ENCODE data around the gene ERH.

ERH gene

DNA sequence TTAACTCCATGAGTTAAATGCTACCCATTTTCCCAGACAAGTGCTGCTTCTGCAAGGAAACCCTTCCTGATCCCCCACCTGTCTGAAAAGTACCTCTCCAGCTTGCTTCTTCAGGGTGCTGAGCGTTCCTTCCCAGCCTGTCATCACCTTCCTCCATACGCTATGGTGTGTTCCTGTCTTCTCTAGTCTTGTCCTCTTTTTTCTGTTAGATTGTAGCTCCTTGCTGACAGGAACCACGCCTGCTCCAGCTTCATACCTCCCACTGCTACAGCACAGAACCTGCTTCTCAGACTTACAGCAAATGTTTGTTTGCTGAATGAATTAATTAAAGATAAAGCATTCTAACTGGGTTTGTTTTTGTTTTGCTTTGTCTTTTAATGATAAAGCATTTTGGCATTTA is 39.1 kb downstream of the ERH start:
- Mint-ChIP-seq H3K27ac (no peak overlapping the region), H3K9me3 (no peaks in the 10 kb centered on the region), H3K36me3 (ENCODE audit: low read depth) (no peaks in the 10 kb centered on the region), H3K4me1 (peaks cover 4% of the 10 kb centered on the region), H3K4me3 (no peak overlapping the region), H3K27me3 (ENCODE audit: low read depth) (peaks cover 5% of the 10 kb centered on the region)
- TF ChIP-seq, protein P1, sequence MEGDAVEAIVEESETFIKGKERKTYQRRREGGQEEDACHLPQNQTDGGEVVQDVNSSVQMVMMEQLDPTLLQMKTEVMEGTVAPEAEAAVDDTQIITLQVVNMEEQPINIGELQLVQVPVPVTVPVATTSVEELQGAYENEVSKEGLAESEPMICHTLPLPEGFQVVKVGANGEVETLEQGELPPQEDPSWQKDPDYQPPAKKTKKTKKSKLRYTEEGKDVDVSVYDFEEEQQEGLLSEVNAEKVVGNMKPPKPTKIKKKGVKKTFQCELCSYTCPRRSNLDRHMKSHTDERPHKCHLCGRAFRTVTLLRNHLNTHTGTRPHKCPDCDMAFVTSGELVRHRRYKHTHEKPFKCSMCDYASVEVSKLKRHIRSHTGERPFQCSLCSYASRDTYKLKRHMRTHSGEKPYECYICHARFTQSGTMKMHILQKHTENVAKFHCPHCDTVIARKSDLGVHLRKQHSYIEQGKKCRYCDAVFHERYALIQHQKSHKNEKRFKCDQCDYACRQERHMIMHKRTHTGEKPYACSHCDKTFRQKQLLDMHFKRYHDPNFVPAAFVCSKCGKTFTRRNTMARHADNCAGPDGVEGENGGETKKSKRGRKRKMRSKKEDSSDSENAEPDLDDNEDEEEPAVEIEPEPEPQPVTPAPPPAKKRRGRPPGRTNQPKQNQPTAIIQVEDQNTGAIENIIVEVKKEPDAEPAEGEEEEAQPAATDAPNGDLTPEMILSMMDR (IDR thresholded peaks at IDR 0.05; ENCODE audit: unreplicated experiment in 3 of 3), result no peak

- peaks cover 4% of the 10 kb centered on the region for H3K4me1 Mint-ChIP-seq
- TF ChIP-seq, protein P1 (IDR thresholded peaks at IDR 0.05; ENCODE audit: unreplicated experiment in 3 of 3), result no peak
- H3K9me3 Mint-ChIP-seq, result no peaks in the 10 kb centered on the region
- peaks cover 5% of the 10 kb centered on the region for H3K27me3 Mint-ChIP-seq (ENCODE audit: low read depth)
- no peaks in the 10 kb centered on the region for H3K36me3 Mint-ChIP-seq (ENCODE audit: low read depth)
- H3K4me3 Mint-ChIP-seq, result no peak overlapping the region
- H3K27ac Mint-ChIP-seq, result no peak overlapping the region
Observed at GRCh38 chr14:69358233-69358963, 39.7 kb downstream of the ERH start.

DNA sequence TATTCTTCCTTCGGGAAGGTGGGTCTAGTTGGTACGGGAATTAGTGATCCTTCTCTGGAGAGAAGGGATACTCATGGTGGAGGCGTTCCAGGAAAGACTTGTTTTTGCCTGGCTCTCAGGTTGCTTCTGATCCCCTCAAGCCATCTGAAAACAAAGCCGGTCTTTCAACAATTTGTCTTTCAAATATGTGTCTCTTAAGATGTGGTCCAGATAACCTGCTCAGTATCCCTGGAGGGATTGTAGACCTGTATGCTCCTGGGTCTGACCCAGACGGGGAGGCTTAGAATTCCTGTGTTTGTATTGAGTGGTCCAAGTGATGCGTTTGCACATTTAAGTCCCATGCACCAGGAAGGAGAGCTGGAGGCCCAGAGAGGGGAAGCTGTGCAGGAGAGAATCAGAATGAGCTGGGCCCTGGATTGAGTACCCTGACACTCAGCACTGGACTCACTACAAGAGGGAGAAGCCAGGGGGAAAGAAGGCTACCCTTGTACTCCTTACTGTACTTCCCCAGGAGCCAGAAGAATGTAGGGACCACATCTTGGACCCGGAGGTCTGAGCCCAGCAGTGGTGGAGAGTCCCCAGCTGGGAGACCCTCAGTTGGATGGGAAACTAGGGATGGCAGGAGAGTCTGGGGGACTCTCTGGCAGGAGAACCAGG is 40.4 kb downstream of the ERH start:
- Mint-ChIP-seq H3K4me1 (peaks cover 4% of the 10 kb centered on the region), H3K27me3 (ENCODE audit: low read depth) (peaks cover 5% of the 10 kb centered on the region), H3K9me3 (no peaks in the 10 kb centered on the region), H3K36me3 (ENCODE audit: low read depth) (no peaks in the 10 kb centered on the region), H3K4me3 (no peak overlapping the region), H3K27ac (no peak overlapping the region)
- TF ChIP-seq, protein P1 (IDR thresholded peaks at IDR 0.05; ENCODE audit: unreplicated experiment in 3 of 3), result no peak

DNA sequence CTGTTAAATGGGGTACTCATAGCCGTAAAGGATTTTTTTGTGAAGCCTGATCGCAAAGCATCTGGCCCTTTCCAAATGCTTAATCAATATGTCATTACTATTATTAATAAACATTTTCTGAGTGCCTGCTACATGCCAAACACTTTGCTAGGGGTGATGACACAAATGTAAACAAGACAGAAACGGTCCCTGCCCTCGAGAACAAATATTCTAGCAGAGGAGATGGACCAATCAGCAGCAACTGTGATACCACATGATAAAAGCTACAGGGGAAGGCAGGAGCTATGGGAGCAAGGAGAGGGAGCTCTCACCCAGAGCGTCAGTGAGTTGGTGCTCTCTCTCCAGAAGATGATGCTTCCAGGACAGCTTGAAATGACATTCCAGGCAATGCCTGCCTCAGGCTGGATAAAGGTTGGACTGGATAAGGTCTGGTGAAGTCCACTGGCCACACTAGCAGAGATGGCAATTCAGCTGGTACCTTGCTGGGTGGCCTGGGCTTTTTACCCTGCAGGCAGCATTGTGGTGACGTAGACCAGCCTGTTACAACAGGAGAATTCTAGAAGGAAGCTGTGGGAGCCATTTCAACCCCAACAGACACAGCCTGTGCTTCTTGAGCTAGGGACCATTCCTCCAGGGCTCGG is 41.1 kb downstream of the ERH start:
- no peak overlapping the region for H3K4me3 Mint-ChIP-seq
- TF ChIP-seq, protein P1 (IDR thresholded peaks at IDR 0.05; ENCODE audit: unreplicated experiment in 3 of 3), result no peak
- H3K4me1 Mint-ChIP-seq, result peaks cover 4% of the 10 kb centered on the region
- no peaks in the 10 kb centered on the region for H3K36me3 Mint-ChIP-seq (ENCODE audit: low read depth)
- no peak overlapping the region for H3K27ac Mint-ChIP-seq
- H3K9me3 Mint-ChIP-seq, result no peaks in the 10 kb centered on the region
- peaks cover 5% of the 10 kb centered on the region for H3K27me3 Mint-ChIP-seq (ENCODE audit: low read depth)

DNA sequence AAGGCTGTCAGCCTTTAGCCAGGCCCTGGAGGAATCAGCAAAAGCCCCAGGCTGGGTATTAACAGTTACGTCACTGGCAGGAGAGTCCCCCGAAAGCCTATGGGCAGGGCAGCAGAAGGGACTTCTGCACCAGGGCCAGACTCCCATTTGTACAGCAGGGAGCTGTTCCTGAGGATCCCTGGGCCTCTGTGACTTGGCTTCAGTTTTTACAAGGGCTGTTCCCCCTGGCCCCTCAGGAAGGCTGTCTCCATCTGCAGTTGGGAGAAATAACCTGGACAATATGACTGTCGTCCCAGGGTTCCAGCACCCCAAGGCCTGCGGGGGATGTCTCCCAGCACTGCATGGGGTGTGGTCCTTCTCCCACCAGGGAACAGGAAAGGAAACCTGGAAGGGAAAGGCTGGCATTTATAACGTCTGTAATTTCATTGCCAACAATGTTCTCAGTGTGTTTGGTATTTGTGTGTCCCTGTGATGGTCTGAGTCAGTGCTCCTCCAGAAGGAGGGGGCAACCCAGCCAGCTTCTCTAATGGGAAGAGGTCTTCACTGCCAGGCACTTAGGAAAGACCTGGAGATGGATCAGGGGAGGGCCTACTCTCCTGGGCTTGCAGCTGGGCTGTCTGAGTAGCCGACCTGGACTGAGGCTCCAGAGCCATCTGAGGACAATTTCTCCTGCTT is 42.4 kb downstream of the ERH start:
- H3K36me3 Mint-ChIP-seq (ENCODE audit: low read depth), result no peaks in the 10 kb centered on the region
- peaks cover 12% of the 10 kb centered on the region for H3K27me3 Mint-ChIP-seq (ENCODE audit: low read depth)
- TF ChIP-seq, protein P1 (IDR thresholded peaks at IDR 0.05; ENCODE audit: unreplicated experiment in 3 of 3), result no peak
- H3K27ac Mint-ChIP-seq, result no peak overlapping the region
- no peak overlapping the region for H3K4me3 Mint-ChIP-seq
- peaks cover 4% of the 10 kb centered on the region for H3K4me1 Mint-ChIP-seq
- no peaks in the 10 kb centered on the region for H3K9me3 Mint-ChIP-seq
